Vagina (tissue), 2 donors: ENCODE data around the gene GBP6.

Source experiments
- POLR2A ChIP-seq, 2 donors: fragments of 450-650 bp; IDR thresholded peaks; one replicate each; pipeline ENCODE4 v1.6.1; 2017; ENCODE audit warnings: antibody characterized with exemption in 2 of 2, mild to moderate bottlenecking in 2 of 2, moderate library complexity in 2 of 2
- TF ChIP-seq, protein P1 (sequence below), 3 experiments: fragments of 450-650 bp in 2 of 3; fragments of 200-600 bp in 1 of 3; sonication (generic) in 1 of 3; IDR thresholded peaks; one replicate each; pipeline ENCODE4 v1.5.1; 2017 to 2019; ENCODE audit warnings: antibody characterized with exemption in 3 of 3, mild to moderate bottlenecking in 2 of 3, moderate library complexity in 2 of 3

DNA sequence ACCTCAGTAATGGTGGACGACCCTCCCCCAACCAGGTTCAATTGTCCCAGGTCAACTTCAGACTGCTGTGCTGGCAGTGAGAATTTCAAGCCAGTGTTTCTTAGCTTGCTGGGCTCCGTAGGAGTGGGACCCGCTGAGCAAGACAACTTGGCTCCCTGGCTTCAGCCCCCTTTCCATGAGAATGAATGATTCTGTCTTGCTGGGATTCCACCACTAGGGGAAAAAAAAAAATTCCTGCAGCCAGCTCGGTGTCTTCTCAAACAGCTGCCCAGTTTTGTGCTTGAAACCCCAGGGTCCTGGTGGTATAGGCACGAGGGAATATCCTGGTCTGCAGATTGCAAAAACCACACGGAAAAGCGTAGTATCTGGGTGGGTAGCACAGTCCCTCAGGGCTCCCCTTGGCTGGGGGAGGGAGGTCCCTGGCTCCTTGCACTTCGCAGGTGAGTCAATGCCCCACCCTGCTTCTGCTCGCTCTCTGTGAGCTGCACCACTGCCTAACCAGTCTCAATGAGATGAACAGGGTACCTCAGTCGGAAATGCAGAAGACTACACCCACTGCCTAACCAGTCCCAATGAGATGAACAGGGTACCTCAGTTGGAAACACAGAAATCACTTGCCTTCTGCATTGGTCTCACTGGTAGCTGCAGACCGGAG is 41.5 kb downstream of the GBP6 start:
- TF ChIP-seq, protein P1, sequence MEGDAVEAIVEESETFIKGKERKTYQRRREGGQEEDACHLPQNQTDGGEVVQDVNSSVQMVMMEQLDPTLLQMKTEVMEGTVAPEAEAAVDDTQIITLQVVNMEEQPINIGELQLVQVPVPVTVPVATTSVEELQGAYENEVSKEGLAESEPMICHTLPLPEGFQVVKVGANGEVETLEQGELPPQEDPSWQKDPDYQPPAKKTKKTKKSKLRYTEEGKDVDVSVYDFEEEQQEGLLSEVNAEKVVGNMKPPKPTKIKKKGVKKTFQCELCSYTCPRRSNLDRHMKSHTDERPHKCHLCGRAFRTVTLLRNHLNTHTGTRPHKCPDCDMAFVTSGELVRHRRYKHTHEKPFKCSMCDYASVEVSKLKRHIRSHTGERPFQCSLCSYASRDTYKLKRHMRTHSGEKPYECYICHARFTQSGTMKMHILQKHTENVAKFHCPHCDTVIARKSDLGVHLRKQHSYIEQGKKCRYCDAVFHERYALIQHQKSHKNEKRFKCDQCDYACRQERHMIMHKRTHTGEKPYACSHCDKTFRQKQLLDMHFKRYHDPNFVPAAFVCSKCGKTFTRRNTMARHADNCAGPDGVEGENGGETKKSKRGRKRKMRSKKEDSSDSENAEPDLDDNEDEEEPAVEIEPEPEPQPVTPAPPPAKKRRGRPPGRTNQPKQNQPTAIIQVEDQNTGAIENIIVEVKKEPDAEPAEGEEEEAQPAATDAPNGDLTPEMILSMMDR (IDR thresholded peaks at IDR 0.05) = no peak
- TF ChIP-seq POLR2A (IDR thresholded peaks at IDR 0.05) = no peak
